ENCODE results near the gene HPCA.
"Not testable (repeated sequence)": the region's sequence is repeated elsewhere in the genome, so short reads cannot be mapped to it uniquely, and the experiment has no call there.

Gene HPCA

DNA sequence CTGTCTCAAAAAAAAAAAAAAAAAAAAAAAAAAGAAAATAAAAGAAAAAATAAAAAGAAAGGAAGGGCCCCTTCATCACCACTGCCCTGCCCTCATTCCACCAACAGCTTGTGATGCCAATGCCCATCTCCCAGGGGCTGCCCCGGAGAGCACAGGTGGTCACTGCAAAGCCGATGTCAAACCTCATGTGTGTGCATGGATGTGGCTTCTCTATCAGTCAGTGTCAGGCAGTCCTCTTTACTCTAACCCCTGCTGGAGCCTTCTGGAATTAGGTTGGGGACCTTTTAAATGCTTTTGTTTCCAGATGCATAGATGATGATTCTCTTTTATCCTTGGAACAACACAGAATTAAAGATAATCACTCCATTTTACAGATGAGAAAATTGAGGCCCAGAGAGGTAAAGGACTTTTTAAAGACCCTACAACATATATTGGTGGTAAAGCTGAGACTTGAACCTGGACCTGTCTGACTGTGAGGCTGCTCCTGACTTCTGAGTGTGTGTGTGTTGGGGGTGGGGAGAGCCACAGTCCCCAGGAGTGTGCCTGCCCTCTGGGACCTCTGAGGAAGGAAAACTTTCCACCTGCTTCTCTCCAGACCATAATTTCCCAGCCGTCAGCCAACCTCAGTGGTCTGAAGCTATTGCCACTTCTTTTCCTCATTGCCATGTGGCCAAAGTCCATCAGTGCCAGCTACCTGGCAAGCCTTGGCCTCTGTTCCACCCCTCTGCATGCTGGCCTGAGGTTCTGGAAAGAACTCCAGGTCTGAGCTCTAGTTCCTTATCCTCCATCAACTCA, 17.9 kb downstream of the HPCA start:
- Histone ChIP-seq H3K4me3 (ENCODE audit: low read depth in 1 of 2, low read length in 2 of 2) (peak overlapping the region in 1 of 2 donors; percentile 49), H3K27ac (ENCODE audit: low read depth, low read length) (peak overlapping the region; percentile 64)

DNA sequence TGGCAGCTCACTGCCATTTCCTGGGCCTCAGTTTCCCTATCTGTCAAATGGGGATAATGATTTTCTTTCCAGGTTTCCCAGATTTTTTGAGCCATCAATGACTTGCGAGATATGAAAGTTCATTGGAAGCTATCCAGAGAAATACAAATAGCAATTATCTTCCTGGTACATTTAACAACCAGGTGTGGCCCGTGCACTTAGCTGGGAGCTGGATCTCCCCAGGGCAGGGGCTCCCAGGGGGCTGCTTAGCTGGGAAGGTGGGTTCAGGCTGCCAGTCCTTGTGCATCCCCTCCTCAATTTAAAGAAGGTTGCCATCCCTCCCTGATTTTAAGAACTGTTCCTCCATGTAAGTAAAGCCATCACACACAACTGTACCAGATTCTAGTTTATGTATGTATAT, 18.5 kb downstream of the HPCA start:
- Histone ChIP-seq H3K4me3 (ENCODE audit: low read depth in 1 of 2, low read length in 2 of 2) (peak overlapping the region in 1 of 2 donors; percentile 49), H3K4me1 (ENCODE audit: control insufficient read depth in 1 of 2, insufficient read depth in 2 of 2, low read length in 2 of 2) (peaks cover 28 to 33% of the 10 kb centered on the region in 2 donors), H3K27ac (ENCODE audit: low read depth, low read length) (peak overlapping the region; percentile 64), H3K27me3 (ENCODE audit: control insufficient read depth in 1 of 2, insufficient read depth in 2 of 2, low read length in 2 of 2) (no peaks in the 10 kb centered on the region), H3K9me3 (ENCODE audit: control insufficient read depth in 1 of 2, low read length in 2 of 2) (no peaks in the 10 kb centered on the region), H3K9ac (ENCODE audit: low read depth in 1 of 2, low read length in 2 of 2) (peak overlapping the region; percentile 34 to 39), H3K36me3 (ENCODE audit: control insufficient read depth in 1 of 2, insufficient read depth in 2 of 2, low read length in 2 of 2) (no peaks in the 10 kb centered on the region)

More for the DNA sequence above, 17.9 kb downstream of the HPCA start:
- Histone ChIP-seq H3K36me3 (ENCODE audit: control insufficient read depth in 1 of 2, insufficient read depth in 2 of 2, low read length in 2 of 2) (no peaks in the 10 kb centered on the region), H3K9me3 (ENCODE audit: control insufficient read depth in 1 of 2, low read length in 2 of 2) (no peaks in the 10 kb centered on the region), H3K9ac (ENCODE audit: low read depth in 1 of 2, low read length in 2 of 2) (peak overlapping the region; percentile 4 to 39), H3K4me1 (ENCODE audit: control insufficient read depth in 1 of 2, insufficient read depth in 2 of 2, low read length in 2 of 2) (peaks cover 28 to 33% of the 10 kb centered on the region in 2 donors), H3K27me3 (ENCODE audit: control insufficient read depth in 1 of 2, insufficient read depth in 2 of 2, low read length in 2 of 2) (no peaks in the 10 kb centered on the region)

DNA sequence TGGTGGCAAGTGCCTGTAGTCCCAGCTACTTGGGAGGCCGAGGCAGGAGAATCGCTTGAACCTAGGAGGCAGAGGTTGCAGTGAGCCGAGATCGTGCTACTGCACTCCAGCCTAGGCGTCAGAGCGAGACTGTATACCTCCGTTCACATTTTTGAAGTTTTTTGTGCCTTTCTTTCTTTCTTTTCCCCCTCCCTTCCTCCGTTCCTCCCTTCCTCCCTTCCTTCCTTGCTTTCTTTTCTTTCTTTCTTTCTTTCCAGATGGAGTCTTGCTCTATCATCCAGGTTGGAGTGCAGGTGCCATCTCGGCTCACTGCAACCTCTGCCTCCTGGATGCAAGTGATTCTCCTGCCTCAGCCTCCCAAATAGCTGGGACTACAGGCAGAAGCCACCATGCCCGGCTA, 19.3 kb downstream of the HPCA start:
- not testable (repeated sequence) for H3K27ac ChIP-seq (ENCODE audit: low read depth, low read length); H3K9ac ChIP-seq (ENCODE audit: low read depth in 1 of 2, low read length in 2 of 2); H3K27me3 ChIP-seq (ENCODE audit: control insufficient read depth in 1 of 2, insufficient read depth in 2 of 2, low read length in 2 of 2)

DNA sequence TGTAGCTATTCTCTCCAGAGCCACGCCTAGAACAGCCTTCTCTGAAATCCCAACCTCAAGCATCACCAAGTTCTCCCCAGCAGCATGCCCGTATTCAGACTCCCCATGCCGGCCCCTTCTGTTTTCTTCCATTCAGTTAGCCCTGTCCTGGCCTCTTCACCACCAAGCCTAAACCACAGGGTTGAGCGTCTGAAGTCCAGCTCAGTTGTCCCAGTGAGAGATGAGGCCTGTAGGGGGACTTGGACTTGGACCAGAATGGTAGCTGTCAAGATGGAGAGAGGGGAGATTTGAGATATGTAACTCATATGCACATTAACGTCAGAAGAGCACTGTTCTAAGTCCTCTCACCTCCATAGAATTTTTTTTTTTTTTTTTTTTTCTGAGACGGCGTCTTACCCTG, 20.4 kb downstream of the HPCA start:
- peaks cover 27 to 28% of the 10 kb centered on the region in 2 donors for H3K4me1 ChIP-seq (ENCODE audit: control insufficient read depth in 1 of 2, insufficient read depth in 2 of 2, low read length in 2 of 2)
- H3K9me3 ChIP-seq (ENCODE audit: control insufficient read depth in 1 of 2, low read length in 2 of 2): no peaks in the 10 kb centered on the region
- no peak overlapping the region for H3K27ac ChIP-seq (ENCODE audit: low read depth, low read length)
- no peaks in the 10 kb centered on the region for H3K27me3 ChIP-seq (ENCODE audit: control insufficient read depth in 1 of 2, insufficient read depth in 2 of 2, low read length in 2 of 2)
- H3K36me3 ChIP-seq (ENCODE audit: control insufficient read depth in 1 of 2, insufficient read depth in 2 of 2, low read length in 2 of 2): no peaks in the 10 kb centered on the region
- H3K9ac ChIP-seq (ENCODE audit: low read depth in 1 of 2, low read length in 2 of 2): no peak overlapping the region
- no peak overlapping the region for H3K4me3 ChIP-seq (ENCODE audit: low read depth in 1 of 2, low read length in 2 of 2)

More for the DNA sequence above, 19.3 kb downstream of the HPCA start:
- H3K9me3 ChIP-seq (ENCODE audit: control insufficient read depth in 1 of 2, low read length in 2 of 2); H3K36me3 ChIP-seq (ENCODE audit: control insufficient read depth in 1 of 2, insufficient read depth in 2 of 2, low read length in 2 of 2); H3K4me3 ChIP-seq (ENCODE audit: low read depth in 1 of 2, low read length in 2 of 2): not testable (repeated sequence)
- H3K4me1 ChIP-seq (ENCODE audit: control insufficient read depth in 1 of 2, insufficient read depth in 2 of 2, low read length in 2 of 2): peaks cover 28 to 31% of the 10 kb centered on the region in 2 donors

DNA sequence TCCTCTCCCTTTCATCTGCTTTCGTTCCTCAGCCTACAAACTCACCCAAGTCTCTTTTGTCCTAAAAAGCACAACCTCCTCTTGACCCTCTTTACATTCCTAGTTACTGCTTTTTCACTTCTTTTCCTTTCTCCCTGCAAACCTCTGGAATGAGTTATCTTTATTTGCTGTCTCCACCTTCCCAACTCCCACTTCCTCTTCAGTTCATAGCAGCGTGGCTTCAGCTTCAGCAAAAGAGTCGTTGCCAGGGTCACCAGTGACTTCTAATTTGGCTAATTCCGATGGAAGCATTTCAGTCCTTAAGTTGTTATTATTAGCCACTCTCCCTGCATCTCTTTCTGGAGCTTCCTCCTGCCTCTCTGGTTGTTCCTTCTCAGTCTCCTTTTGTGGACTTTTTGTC, 21.1 kb downstream of the HPCA start:
- Histone ChIP-seq H3K9ac (ENCODE audit: low read depth in 1 of 2, low read length in 2 of 2) (no peak overlapping the region), H3K4me3 (ENCODE audit: low read depth in 1 of 2, low read length in 2 of 2) (no peak overlapping the region), H3K36me3 (ENCODE audit: control insufficient read depth in 1 of 2, insufficient read depth in 2 of 2, low read length in 2 of 2) (no peaks in the 10 kb centered on the region), H3K27ac (ENCODE audit: low read depth, low read length) (no peak overlapping the region), H3K4me1 (ENCODE audit: control insufficient read depth in 1 of 2, insufficient read depth in 2 of 2, low read length in 2 of 2) (peaks cover 24 to 28% of the 10 kb centered on the region in 2 donors), H3K9me3 (ENCODE audit: control insufficient read depth in 1 of 2, low read length in 2 of 2) (no peaks in the 10 kb centered on the region), H3K27me3 (ENCODE audit: control insufficient read depth in 1 of 2, insufficient read depth in 2 of 2, low read length in 2 of 2) (no peaks in the 10 kb centered on the region)

DNA sequence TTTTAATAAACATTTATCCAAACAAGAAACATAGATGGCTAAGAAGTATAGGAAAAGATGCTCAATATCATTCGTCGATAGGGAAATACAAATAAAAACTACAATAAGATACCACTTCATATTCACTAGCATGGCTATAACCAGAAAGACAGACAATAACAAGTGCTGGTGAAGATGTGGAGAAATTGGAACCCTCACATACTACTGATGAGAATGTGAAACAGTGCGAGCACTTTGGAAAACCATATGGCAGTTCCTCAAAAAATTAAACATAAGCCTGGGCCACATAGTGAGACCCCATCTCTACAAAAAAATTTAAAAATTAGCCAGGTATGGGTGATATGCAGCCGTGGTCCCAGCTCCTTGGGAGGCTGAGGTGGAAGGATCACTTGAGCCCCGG, 24.0 kb downstream of the HPCA start:
- Histone ChIP-seq H3K27me3 (ENCODE audit: control insufficient read depth in 1 of 2, insufficient read depth in 2 of 2, low read length in 2 of 2) (no peaks in the 10 kb centered on the region), H3K4me1 (ENCODE audit: control insufficient read depth in 1 of 2, insufficient read depth in 2 of 2, low read length in 2 of 2) (peaks cover 12 to 20% of the 10 kb centered on the region in 2 donors), H3K36me3 (ENCODE audit: control insufficient read depth in 1 of 2, insufficient read depth in 2 of 2, low read length in 2 of 2) (no peaks in the 10 kb centered on the region), H3K9ac (ENCODE audit: low read depth in 1 of 2, low read length in 2 of 2) (no peak overlapping the region), H3K27ac (ENCODE audit: low read depth, low read length) (no peak overlapping the region), H3K4me3 (ENCODE audit: low read depth in 1 of 2, low read length in 2 of 2) (no peak overlapping the region), H3K9me3 (ENCODE audit: control insufficient read depth in 1 of 2, low read length in 2 of 2) (no peaks in the 10 kb centered on the region)

DNA sequence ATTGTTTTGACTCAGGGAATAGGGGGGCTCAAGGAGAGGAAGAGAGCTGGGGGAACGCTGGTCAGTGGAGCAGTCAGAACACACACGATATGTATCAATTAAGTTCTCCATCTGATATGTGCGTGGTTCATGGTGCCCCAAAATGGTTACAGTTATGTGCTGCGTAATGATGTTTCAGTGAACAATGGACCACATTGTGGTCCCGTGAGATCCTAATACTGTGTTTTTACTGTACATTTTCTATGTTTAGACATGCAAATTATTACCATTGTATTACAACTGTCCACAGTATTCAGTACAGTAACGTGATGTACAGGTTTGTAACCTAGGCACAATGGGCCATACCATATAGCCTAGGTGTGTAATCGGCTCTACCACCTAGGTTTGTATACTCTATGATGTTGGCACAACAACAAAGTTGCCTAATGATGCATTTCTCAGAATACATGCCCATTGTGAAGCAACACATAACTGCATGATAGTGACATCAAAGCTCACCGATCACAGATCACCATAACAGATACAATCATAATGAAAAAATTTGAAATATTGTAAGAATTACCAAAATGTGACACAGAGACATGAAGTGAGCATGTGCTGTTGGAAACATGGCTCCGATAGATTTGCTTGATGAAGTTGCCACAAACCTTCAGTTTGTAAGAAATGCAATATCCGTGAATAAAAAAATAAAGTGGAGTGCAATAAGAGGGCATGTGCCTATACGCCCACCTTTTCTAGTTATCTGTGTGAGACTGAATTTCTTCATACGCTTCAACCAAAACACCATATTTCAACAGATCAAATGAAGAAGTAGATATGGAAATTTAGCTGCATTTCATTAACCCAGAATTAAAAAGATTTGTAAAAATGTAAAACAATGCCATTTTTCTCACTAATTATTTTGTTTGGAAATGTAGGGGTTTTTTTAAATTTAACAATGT, 29.7 kb downstream of the HPCA start:
- Histone ChIP-seq H3K27ac (ENCODE audit: low read depth, low read length) (no peak overlapping the region), H3K36me3 (ENCODE audit: control insufficient read depth in 1 of 2, insufficient read depth in 2 of 2, low read length in 2 of 2) (no peaks in the 10 kb centered on the region), H3K9me3 (ENCODE audit: control insufficient read depth in 1 of 2, low read length in 2 of 2) (no peaks in the 10 kb centered on the region), H3K4me3 (ENCODE audit: low read depth in 1 of 2, low read length in 2 of 2) (no peak overlapping the region), H3K9ac (ENCODE audit: low read depth in 1 of 2, low read length in 2 of 2) (no peak overlapping the region), H3K4me1 (ENCODE audit: control insufficient read depth in 1 of 2, insufficient read depth in 2 of 2, low read length in 2 of 2) (peaks cover 16 to 22% of the 10 kb centered on the region in 2 donors), H3K27me3 (ENCODE audit: control insufficient read depth in 1 of 2, insufficient read depth in 2 of 2, low read length in 2 of 2) (peaks cover 0 to 3% of the 10 kb centered on the region in 2 donors)

DNA sequence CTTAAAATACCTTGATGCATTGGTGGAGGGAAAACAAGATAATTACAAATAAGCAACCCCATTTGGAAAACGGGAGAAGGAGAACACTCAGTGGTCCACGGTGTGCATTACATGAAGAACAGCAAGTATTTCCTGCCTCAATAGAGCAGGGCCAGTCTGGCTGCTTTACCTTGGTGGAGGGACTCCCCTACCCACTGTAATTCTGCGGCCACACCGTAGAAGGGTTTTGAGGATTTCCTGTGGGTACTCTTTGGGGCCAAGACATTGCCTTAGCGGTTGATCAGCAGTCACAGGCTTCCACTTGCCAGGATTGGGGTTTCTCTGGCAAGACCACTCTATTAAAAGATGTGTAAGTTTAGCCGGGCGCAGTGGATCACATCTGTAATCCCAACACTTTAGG, 31.2 kb downstream of the HPCA start:
- Histone ChIP-seq H3K27ac (ENCODE audit: low read depth, low read length) (no peak overlapping the region), H3K9me3 (ENCODE audit: control insufficient read depth in 1 of 2, low read length in 2 of 2) (no peaks in the 10 kb centered on the region), H3K27me3 (ENCODE audit: control insufficient read depth in 1 of 2, insufficient read depth in 2 of 2, low read length in 2 of 2) (peaks cover 0 to 3% of the 10 kb centered on the region in 2 donors), H3K9ac (ENCODE audit: low read depth in 1 of 2, low read length in 2 of 2) (no peak overlapping the region), H3K4me1 (ENCODE audit: control insufficient read depth in 1 of 2, insufficient read depth in 2 of 2, low read length in 2 of 2) (peaks cover 16 to 22% of the 10 kb centered on the region in 2 donors), H3K4me3 (ENCODE audit: low read depth in 1 of 2, low read length in 2 of 2) (no peak overlapping the region), H3K36me3 (ENCODE audit: control insufficient read depth in 1 of 2, insufficient read depth in 2 of 2, low read length in 2 of 2) (no peaks in the 10 kb centered on the region)

DNA sequence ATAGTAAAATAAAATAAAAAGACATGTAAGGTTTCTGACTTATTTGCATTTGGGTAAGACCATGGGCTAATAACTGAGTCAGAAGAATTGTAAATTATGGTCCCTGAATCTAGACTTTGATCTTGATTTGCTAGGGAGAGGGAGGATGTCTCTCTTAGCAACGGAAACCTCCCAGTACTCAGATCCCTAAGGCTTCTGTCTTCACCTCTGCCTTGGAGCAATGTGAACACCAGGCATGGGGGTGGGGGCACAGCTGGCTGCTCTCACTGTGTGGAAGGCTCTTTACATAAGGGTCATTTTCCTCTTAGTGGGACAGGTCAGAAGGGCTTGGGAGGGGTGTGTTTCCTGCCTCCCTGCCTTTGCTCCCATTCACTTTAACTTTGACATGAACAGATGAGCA, 31.9 kb downstream of the HPCA start:
- Histone ChIP-seq H3K27ac (ENCODE audit: low read depth, low read length) (no peak overlapping the region), H3K4me3 (ENCODE audit: low read depth in 1 of 2, low read length in 2 of 2) (no peak overlapping the region), H3K9ac (ENCODE audit: low read depth in 1 of 2, low read length in 2 of 2) (no peak overlapping the region), H3K9me3 (ENCODE audit: control insufficient read depth in 1 of 2, low read length in 2 of 2) (no peaks in the 10 kb centered on the region), H3K36me3 (ENCODE audit: control insufficient read depth in 1 of 2, insufficient read depth in 2 of 2, low read length in 2 of 2) (no peaks in the 10 kb centered on the region), H3K27me3 (ENCODE audit: control insufficient read depth in 1 of 2, insufficient read depth in 2 of 2, low read length in 2 of 2) (peaks cover 0 to 3% of the 10 kb centered on the region in 2 donors), H3K4me1 (ENCODE audit: control insufficient read depth in 1 of 2, insufficient read depth in 2 of 2, low read length in 2 of 2) (peaks cover 16 to 22% of the 10 kb centered on the region in 2 donors)

All from duodenal mucosa (tissue), 2 donors.